GM12878 (cell line): ENCODE measurements around the gene RSPH1. TPM values are rescaled to one million over a fixed set of nuclear protein-coding genes. Genes with fewer than 3 reads are reported as not detected.

Experiments used
- BACH1 ChIP-seq: fragments of 450-650 bp; IDR thresholded peaks from 2 replicates; pipeline ENCODE4 v1.6.1; 2017; ENCODE audit warnings: mild to moderate bottlenecking, borderline replicate concordance
- EGR1 ChIP-seq, 2 experiments: IDR thresholded peaks; 1 replicate in 1 of 2; 2 replicates in 1 of 2; pipeline ENCODE4 v1.6.1; 2011 to 2012; ENCODE audit warnings: low read depth in 2 of 2, low read length in 2 of 2, borderline replicate concordance in 1 of 2, mild to moderate bottlenecking in 1 of 2, moderate library complexity in 1 of 2
- ETV6 ChIP-seq, 2 experiments: fragments of 450-650 bp in 1 of 2; IDR thresholded peaks in 1 of 2; conservative IDR thresholded peaks in 1 of 2; 2 replicates each; pipeline ENCODE4 v1.6.1; 2014; ENCODE audit warnings: antibody characterized with exemption in 1 of 2, borderline replicate concordance in 1 of 2, low read depth in 1 of 2, mild to moderate bottlenecking in 1 of 2, moderate library complexity in 1 of 2
- GATAD2B ChIP-seq: fragments of 450-650 bp; conservative IDR thresholded peaks from 2 replicates; pipeline ENCODE4 v1.6.1; 2017; ENCODE audit warnings: low read depth, mild to moderate bottlenecking, moderate library complexity
- PRDM15 ChIP-seq: fragments of 450-650 bp; formaldehyde crosslinking; IDR thresholded peaks from 2 replicates; pipeline ENCODE4 v1.4.0; 2020; ENCODE audit warnings: mild to moderate bottlenecking, moderate library complexity
- RELB ChIP-seq: fragments of 450-650 bp; IDR thresholded peaks from 2 replicates; pipeline ENCODE4 v1.6.1; 2017; ENCODE audit warnings: low read depth, mild to moderate bottlenecking, moderate library complexity
- SUZ12 ChIP-seq: fragments of 200-600 bp; sonication (generic); IDR thresholded peaks from one replicate; pipeline ENCODE4 v1.6.1; 2018; ENCODE audit warnings: antibody characterized with exemption, mild to moderate bottlenecking; ENCODE audit not compliant: unreplicated experiment
- polyA plus RNA-seq, 11 experiments: library from polyadenylated mRNA; depleted of rRNA in 4 of 11; unstranded in 6 of 11; stranded (reverse) in 5 of 11; fragments of >200 nt; fragmentation: Nextera tagmentation in 4 of 11; fragmentation: Illumina TruSeq in 1 of 11; extraction: Ambion mirVana in 4 of 11; extraction: Trizol in 1 of 11; gene quantifications; 1 replicate in 1 of 11; 2 replicates in 10 of 11; pipeline versions ENCODE4 v1.2.1 to v1.2.3, GENCODE V29; 2011 to 2016; ENCODE audit warnings: inconsistent platforms in 2 of 11, missing spikeins in 2 of 11, low read depth in 1 of 11
- total RNA-seq, 4 experiments: library from RNA; depleted of rRNA in 3 of 4; stranded (reverse); fragments of >200 nt in 3 of 4; fragmentation: Illumina TruSeq in 1 of 4; extraction: Trizol in 1 of 4; gene quantifications; 2 replicates each; pipeline versions ENCODE4 v1.2.1 to v1.2.3, GENCODE V29; 2013 to 2021
- TF ChIP-seq, protein P1 (sequence below): fragments of 150-350 bp; IDR thresholded peaks from 2 replicates; pipeline ENCODE4 v1.6.1; 2016; ENCODE audit warnings: low read depth, low read length

The RSPH1 gene
- total and polyA plus RNA-seq, 10 of the 15 experiments (the other 5 are each of a cell fraction or from before 2014, with no cell fraction given), result 0.11 to 1.4 (median 0.38) TPM

GRCh38 chr21:42534421-42535378 lies 38.7 kb upstream of the RSPH1 start (continued):
- TF ChIP-seq, protein P1, sequence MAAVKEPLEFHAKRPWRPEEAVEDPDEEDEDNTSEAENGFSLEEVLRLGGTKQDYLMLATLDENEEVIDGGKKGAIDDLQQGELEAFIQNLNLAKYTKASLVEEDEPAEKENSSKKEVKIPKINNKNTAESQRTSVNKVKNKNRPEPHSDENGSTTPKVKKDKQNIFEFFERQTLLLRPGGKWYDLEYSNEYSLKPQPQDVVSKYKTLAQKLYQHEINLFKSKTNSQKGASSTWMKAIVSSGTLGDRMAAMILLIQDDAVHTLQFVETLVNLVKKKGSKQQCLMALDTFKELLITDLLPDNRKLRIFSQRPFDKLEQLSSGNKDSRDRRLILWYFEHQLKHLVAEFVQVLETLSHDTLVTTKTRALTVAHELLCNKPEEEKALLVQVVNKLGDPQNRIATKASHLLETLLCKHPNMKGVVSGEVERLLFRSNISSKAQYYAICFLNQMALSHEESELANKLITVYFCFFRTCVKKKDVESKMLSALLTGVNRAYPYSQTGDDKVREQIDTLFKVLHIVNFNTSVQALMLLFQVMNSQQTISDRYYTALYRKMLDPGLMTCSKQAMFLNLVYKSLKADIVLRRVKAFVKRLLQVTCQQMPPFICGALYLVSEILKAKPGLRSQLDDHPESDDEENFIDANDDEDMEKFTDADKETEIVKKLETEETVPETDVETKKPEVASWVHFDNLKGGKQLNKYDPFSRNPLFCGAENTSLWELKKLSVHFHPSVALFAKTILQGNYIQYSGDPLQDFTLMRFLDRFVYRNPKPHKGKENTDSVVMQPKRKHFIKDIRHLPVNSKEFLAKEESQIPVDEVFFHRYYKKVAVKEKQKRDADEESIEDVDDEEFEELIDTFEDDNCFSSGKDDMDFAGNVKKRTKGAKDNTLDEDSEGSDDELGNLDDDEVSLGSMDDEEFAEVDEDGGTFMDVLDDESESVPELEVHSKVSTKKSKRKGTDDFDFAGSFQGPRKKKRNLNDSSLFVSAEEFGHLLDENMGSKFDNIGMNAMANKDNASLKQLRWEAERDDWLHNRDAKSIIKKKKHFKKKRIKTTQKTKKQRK, result no peak
- TF ChIP-seq RELB (peak; percentile 96), ETV6 (conservative IDR thresholded peaks at IDR 0.05 in 1 of 2, IDR thresholded peaks at IDR 0.05 in 1 of 2; ENCODE audit: borderline replicate concordance in 1 of 2, low read depth in 1 of 2) (peak in 1 of 2 experiments; percentile 46; a peak in 1 of 4 replicates), SUZ12 (no peak), EGR1 (IDR thresholded peaks at IDR 0.05; ENCODE audit: borderline replicate concordance in 1 of 2, low read depth in 2 of 2, low read length in 2 of 2) (no peak), GATAD2B (no peak; the same call in 1 of the 2 replicates), PRDM15 (CRISPR knock-in tag) (no peak), BACH1 (peak; percentile 31; the same call in 1 of the 2 replicates)
